ENCODE measurements around the gene APH1B. TPM values are rescaled to one million over a fixed set of nuclear protein-coding genes. Genes with fewer than 3 reads are reported as not detected.

APH1B gene
- total RNA-seq, 1 donor from 2014 or later: 12.6 TPM

DNA sequence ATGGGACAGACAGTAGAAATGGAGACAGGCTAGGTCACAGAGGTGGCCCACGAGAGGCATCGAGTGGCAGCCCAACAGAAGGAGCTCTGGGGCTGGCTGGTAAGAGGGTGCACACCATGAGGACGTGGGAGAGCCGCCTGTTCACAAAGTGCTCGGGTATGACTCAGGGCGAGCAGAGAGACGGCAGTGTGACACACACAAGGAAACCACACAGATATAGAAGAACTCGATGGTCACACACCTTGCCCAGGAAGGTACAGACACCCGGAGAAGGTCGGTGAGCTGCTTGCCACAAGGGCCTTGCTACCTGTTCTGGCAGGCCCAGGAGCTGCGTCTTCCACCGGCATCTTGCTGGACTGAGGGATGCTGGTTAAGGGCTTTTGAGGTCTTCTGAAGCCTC is 54.1 kb downstream of the APH1B start:
- DNase-seq (ENCODE audit: low read depth): no peak

DNA sequence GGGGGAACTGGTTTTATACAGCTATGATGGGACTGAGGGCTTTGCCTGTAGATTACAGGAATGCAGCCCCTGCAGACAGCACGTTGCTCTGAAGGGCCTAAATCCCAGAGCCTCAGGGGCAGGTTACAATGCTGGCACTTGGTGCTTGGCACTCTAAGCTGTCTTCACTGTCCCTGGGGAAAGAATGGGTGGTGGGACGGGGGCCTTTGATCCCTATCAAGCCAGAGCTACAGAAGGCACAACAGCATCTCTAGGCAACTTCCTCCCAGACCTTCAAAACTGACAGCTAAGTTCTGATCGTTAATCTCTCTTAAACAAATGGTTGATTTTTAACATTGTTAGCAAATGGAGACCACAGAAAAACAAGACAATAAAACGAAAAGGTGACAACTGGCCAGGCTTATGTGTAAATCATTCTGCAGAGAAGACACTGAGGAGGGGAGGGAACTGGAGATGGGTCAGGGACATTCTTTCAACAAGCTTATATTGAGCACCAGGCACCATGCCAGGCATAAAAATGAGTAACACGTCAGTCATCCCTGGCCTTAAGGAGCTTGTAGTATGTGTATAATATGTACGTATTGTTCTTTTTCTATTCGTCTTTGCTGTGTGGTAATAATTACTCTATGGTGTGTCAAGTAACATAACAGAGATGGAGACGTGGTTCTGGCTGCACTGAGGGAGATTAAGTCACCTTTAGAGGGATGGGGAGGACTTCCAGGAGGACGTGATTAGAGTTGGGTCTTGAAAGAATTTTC is 55.1 kb downstream of the APH1B start:
- DNase-seq (ENCODE audit: low read depth): peak; percentile 91

DNA sequence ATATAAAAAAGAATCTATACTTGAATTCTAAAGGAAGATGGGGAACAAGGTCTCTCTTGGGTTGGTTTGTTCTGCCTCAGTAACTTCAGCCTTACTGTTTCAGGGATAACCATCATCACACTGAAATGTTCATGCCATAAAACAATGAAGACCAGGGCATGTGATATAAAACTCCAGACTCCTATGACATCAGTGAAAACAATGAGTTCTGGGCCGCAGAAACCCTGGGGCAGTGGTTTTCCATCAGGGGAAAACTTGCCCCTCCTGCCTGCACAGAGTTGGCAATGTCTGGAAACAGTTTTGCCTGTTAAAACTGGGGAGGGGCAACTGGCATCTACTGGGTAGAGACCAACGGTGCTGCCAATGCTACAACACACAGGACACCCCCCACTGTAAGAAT is 57.4 kb downstream of the APH1B start:
- DNase-seq (ENCODE audit: low read depth): peak; percentile 73

DNA sequence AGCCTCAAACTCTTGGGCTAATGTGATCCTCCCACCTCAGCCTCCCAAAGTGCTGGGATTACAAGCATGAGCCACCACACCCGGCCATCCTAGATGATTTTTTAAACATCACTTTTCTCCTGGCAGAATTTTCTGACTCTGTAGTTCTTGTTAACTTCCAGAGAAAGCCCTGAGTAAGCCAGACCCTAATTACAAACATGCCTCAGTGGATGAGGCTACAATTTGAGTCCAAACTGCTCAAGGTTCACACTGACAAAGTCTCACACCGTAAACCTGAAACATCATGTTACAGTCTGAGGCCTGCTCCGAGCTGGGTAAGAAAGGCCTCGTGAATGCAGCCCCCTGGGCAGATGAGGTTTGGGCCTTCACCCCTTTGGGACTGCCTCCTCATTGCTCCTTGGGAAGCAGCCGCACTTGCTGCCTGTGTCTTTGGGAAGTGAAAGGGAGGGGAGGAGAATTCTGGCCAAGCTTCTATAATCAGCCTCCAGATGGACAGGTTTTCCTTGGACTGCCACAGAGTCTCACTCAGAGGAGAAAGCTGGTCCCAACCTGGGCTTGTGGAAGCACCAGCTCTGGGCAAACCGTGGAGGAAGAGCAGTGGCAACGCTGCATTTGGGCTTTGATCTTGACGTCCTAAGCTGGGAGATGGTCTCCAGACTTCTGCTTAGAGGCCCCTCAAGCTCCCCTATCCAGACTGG is 58.3 kb downstream of the APH1B start:
- DNase-seq (ENCODE audit: low read depth): no peak

DNA sequence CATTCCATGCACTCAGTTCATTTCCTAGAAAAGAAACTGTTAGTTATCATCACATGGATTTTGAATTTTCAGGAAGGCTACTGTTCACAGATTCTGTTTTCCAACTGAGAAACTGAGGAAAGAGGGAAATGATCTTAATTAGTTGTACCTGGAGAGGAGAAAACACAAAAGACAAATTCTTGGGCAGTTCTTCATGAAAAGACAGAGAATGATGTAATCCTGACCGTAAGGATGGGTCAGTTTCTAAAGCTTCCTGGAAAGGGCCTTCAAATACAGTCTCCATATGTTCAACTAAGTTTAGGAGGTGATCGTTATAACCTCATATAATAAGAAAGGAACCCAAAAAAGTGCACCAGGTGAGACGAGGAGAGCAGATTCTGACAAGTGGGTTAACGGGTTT is 59.6 kb downstream of the APH1B start:
- no peak for DNase-seq (ENCODE audit: low read depth)

DNA sequence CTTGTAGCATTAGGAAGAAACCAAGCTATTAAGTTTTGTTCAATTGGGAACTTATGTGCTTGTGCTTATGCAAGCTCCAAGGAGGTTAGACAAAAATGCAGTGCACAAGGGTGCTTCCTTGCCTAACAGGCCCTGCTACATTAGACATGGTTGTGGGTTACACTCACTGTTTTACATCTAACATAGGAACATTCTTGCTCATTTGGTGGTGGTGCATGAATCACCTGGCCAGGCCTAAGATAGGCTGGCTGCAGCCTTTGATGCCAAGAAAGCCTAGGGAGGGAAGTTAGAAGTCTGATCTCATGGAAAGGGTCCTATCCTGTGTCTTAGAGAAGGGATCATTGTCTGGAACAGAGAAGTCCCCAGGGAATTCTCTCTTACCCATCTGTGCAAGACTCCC is 60.8 kb downstream of the APH1B start:
- DNase-seq (ENCODE audit: low read depth): peak; percentile 91

DNA sequence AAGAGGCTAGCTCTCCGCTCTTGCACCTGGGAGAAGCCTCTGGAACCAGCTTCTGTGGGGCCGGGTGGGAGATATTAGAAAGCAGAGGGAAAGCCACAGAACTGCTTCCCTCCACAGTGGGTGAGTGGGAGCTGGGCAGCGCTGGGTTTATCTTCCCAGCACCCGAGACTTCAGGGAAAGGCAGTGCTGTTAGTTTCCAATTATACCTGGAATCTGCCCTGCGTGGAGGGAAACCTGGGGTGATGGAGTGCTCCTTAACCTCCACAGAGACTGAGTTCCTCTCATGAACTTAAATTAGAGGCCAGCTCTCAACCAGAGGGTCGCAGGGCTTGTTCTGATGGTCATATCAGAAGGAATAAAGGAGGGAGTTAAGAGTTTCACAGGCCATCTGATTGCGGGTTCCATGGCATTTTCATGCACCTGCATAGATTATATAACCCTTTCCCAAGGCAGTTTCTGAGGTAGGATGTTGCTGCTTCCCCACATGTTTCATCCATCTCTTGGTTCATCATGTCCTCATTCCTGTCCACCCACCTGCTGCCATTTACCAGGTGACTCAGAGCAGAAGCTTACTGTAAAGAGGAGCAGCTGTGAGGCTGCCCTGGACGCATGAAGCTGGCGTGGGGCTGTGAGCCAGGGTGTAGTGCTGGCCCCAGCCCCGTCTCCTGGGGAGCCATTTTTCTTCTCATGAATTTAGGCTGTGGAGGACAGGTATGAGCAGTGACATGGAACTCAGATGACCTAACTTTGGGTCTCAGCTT is 61.8 kb downstream of the APH1B start:
- DNase-seq (ENCODE audit: low read depth): peak; percentile 31

DNA sequence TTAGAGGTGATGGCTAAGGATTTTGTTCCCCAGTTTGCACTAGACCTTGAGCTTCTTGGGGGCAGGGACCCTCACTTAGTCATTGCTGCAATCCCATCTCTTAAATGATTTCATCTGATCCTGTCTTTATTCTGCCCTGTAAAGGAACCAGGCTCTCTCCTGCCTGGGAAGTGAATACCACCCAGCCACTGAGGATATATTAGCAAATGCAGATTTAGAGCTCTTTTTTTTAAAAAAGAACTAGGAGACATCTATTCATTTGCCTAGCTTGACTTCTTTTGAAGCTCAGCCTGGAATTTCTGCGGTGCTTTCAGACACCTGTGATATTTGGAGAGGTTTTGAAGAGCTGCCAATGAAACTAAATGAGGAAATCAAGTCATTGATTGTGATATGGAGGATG is 62.4 kb downstream of the APH1B start:
- no peak for DNase-seq (ENCODE audit: low read depth)

DNA sequence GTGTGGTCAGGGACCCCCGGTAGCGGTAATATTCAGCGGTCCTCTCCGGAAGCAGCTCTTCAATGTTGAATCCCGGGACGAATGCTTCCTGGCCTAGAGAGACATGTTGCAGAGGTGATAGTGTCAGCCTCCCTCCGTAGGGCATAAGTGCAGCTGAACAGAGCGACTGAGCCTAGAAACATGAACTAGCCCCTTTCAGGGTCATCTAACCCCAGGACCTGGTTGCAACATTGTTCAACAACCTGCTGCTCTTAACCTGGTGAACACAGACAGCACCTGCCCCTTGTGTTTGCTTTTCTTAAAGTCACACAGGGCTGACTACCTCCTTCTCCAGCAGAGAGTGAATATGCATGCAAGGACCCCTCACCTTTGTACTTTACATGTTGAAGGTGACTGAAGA is 62.9 kb downstream of the APH1B start:
- DNase-seq (ENCODE audit: low read depth): no peak

DNA sequence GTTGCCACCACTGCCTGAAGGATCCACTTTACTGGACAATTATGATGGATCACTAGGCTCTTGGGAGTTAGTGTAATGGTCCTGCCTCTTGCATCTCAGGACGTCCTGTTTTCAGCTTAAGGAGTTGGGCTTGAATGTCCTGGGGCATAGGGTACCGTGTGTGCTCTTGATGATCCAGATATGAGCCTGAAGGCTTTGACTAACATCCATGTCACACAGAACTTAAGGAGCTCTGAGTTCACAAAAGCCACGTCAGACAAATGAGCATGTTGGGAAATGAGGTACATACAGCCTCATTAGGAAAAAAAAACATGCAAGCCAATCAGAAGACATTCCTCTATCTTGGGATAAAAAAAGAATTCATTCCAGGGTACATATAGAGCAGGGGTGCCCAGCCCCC is 63.5 kb downstream of the APH1B start:
- DNase-seq (ENCODE audit: low read depth): no peak

DNA sequence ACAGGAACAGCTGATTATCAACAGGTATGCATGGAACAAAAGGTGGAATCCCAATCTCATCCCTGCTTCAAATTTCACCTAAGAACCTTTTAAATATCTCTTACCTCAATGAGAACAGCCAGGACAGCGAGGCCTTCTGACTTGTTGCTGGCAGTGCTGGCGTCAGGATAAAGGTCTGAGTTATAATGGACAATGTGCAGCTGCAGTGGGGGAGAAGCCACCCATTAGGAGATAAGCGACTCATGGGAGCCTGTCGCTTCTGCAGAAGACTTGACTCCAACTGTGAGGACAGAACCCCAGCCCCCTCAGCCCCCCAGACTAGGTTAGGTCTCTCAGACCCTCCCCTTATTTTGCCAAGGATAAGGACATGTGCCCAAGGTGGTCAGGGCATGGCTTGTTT is 64.5 kb downstream of the APH1B start:
- DNase-seq (ENCODE audit: low read depth): no peak

DNA sequence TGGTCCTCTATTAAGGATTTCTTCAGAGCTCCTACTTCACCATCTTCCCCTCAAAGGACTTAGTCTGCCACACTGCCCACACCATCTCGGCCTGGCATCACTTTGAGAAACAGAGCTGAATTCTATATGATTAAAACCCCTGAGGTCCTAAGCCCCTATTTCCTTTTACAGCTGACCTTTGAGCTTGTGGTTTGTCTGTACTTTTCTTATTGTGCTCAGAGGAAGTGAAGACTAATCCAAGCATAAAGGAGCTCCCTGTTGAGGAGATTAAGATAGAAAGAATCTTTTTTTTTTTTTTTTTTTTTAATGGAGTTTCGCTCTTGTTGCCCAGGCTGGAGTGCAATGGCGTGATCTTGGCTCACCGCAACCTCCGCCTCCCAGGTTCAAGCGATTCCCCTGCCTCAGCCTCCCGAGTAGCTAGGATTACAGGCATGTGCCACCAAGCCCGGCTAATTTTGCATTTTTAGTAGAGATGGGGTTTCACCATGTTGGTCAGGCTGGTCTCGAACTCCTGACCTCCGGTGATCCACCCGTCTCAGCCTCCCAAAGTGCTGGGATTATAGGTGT is 65.7 kb downstream of the APH1B start:
- DNase-seq (ENCODE audit: low read depth): peak; percentile 91

DNA sequence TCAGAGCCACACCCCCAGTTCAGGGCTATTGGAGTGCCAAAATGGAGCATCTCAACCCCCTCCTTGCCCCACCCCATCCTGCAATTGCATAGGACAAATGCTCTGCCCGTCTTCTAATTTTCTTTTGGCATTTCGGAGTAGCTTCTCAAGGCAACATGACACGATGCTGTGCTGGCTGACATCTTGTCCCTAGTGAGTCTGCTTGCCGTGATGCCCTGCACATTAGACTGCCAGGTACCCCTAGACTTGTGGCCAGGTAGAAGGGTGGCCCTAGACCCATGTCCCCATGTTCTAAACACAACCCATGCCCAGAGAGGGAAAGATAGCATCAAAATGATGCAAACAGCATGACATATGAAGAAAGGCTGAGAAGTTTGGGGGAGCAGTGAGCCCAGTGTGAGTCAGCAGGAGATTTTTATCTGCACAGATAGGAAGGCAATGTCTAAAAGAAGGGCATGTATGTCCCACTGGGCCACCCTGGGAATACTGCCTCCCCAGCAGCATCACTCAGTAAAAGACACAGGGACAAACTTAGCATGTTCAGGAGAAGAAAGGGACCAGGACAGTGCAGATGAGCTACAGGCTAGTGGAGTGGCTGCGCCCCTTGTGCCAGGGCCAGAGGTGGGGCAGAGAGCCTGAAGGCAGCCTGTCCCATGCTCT is 67.5 kb downstream of the APH1B start:
- no peak for DNase-seq (ENCODE audit: low read depth)

DNA sequence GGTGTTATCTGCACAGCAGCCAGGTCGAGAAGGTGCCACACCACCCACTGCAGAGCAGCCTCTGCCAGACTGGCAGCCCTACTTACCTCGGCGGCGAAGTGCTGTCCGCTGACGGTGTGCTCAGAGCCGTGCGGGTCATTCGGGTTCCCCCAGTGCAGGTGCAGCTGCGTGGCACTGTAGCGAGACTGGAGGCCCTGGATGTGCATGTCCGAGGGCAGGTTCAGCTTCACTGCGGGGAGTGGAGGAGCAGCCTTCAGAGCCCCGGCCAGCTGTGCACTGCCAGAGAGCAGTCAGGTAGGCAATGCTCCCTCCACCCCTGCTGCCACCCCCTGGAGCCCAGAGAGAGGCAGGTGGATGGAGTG is 68.0 kb downstream of the APH1B start:
- DNase-seq (ENCODE audit: low read depth): no peak

DNA sequence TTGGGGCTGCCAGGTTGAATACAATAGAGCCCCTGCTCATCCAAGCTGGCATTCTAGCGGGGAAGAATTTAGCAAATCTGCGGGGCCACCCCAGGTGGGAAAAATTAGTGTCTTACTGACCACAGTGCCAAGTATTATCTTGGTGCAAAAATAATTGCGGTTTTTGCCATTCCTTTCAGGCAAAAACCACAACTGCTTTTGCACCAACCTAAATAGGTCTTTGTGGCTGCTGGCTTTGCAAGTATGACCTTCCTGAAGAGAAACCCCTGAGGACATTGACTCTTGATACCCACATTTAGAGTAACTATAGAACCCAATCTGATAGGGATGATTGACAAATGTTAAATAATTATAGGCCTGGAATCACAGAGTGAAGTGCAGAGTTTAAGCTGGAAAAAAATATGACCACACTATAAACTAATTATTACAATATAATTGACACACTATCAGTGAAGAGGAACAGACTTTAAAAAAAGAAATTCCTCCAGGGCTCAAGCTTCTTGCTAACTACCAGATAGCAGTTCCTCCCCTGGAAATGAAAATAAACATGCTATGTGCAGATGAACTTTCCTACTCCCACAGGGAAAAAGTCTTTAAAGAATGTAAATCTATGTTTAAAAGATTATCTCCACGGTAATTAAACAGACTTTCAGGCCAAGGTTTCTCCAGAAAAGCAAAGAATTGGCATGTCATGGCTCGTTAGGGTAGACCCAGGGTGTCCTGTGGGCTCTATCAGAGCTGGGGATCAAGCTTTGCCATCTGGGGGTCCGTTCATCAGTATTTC is 69.9 kb downstream of the APH1B start:
- peak; percentile 41 for DNase-seq (ENCODE audit: low read depth)

DNA sequence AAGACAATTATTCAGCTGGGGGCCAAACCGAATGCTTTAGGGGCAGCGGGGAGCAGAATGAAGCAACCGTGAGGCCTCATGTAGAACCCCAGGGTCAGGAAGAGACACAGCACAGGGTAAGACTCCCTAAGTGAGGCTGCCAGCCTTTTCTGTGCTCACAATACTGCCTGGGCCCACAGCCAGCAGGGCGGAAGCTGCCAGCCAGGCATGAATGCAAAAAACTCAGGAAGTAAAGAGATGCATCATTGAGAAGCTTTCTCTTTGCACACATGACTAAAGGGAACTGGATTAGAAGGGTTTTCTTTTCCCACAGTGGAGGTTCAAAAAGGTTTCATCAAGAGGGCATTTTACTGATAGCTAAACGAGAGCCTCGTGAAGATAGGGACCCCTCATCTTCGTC is 71.0 kb downstream of the APH1B start:
- DNase-seq (ENCODE audit: low read depth): peak; percentile 88

DNA sequence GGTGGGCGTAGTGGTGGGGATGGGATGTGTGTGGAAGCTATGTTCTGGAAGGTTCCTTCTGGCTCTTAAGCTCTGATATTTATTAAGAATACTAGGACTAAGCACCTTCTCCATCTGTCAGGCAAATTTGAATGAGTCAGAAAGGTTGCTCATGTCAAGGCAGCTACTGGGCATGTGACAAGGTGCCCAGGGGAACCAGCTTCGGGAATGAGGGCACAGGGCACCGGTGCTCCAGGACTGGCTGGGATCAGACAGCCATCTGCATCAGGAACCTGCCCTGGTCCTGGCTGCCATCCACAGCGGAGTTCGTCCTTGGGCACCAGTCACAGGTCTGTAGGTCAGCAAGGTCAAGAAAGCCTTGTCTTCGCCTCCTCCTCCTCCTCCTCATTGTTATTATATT is 71.8 kb downstream of the APH1B start:
- DNase-seq (ENCODE audit: low read depth): peak; percentile 65

DNA sequence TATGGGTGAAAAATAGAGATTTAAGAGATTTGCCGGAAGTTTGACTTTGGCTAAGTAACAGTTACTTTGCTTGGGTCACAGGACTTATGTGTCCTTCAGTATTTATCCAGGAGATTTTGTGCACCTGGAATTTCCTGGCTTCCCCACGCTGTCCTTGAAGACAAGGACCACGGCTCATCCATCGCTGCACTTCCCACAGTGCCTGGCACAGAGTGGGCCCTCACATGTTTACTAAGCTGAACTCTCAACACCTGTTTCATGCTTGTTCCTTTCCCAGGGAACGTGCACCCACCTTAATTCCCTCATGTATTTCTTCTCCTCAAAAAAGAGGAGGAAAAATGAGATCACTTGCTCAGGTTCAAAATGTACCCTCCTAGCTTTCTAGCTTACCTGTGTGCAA is 72.2 kb downstream of the APH1B start:
- DNase-seq (ENCODE audit: low read depth): no peak

DNA sequence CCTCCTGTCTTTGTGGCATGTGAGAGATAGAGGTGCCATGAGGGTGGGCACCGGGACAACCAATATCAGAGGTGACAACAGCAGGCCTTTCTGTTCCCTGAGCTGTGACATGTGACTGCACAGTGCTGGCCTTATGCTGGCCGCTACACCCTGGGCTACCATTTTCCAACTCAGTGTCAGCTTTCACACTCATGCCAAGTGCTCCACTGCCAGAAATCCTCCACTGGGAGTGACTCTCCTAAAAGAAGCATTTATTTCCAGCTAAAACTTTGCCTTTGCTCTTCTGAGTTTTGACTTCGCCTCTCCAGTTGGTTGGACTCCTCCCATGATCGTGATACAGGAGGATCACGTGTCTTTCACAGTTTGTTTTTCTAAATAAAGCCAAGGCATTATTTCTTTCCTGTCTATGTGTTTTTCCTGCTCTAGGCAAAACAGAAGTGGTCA is 72.8 kb downstream of the APH1B start:
- DNase-seq (ENCODE audit: low read depth): peak; percentile 23

DNA sequence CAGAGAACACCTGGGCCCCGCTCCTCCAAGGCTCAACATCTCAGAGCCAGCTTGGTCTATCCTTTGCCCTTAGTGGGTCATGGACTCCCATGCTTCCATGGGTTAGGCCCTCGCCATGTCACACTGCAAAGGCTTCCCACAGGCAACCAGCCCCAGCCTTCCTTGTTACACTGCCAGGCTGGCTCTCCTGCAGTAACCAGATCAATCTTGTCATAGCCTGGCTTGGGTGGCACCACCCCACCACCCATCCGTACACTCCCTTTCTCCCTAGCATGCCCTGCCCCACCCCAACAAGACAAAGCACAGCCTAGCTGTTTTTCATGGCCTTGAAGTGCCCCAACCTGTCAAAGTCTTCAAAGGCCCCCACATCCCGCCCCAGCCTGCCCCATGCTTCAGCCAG is 73.8 kb downstream of the APH1B start:
- no peak for DNase-seq (ENCODE audit: low read depth)

DNA sequence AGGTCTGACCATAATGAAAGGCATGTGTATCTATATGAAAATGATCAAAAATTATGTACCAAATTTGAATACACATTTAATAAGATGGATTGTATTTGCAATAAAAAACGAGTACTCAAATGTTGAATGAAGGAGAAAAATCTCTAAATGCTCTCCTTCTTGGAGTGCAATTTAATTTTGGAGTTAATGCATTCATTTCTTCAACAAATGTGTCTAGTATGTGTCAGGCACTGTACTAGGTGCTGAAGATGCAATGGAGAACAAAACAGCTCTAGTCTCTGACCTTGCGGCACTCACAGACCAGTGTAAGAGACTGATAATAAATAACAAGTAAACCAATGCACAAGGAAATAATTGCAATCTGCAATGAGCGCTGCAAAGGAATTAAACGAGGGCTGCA is 75.4 kb downstream of the APH1B start:
- no peak for DNase-seq (ENCODE audit: low read depth)

Measured in renal cortical epithelial cell (primary cell).